Measurements from ENCODE around the gene MAP3K10. TPM values are rescaled to one million over a fixed set of nuclear protein-coding genes. Genes with fewer than 3 reads are reported as not detected.

Gene MAP3K10
- total and polyA plus RNA-seq, 2 of the 13 experiments (the other 11 are each of a cell fraction or from before 2014, with no cell fraction given): 3.4 to 5.0 TPM

GRCh38 chr19:40190891-40191835, at the start of gene MAP3K10 (continued):
- peak; percentile 17; the same call in 1 of the 2 replicates for TF ChIP-seq ZBED4 (CRISPR knock-in tag; IDR thresholded peaks at IDR 0.05; ENCODE audit: borderline replicate concordance)
- no peak for TF ChIP-seq ZNF713 (CRISPR knock-in tag; IDR thresholded peaks at IDR 0.05)
- TF ChIP-seq ATF6 (CRISPR knock-in tag; conservative IDR thresholded peaks at IDR 0.05): no peak
- TF ChIP-seq ZMYM4 (CRISPR knock-in tag; IDR thresholded peaks at IDR 0.05): no peak
- TF ChIP-seq HNF4G (IDR thresholded peaks at IDR 0.05; ENCODE audit: borderline replicate concordance, low read depth, low read length): peak; percentile 7; the same call in 1 of the 2 replicates
- no peak for TF ChIP-seq HNF4G (CRISPR knock-in tag; IDR thresholded peaks at IDR 0.05; ENCODE audit: borderline replicate concordance, low read depth)
- no peak for TF ChIP-seq MTA3 (CRISPR knock-in tag; IDR thresholded peaks at IDR 0.05)
- TF ChIP-seq ZBTB39 (CRISPR knock-in tag; IDR thresholded peaks at IDR 0.05): no peak
- no peak for TF ChIP-seq ZNF83 (CRISPR knock-in tag; IDR thresholded peaks at IDR 0.05; ENCODE audit: borderline replicate concordance)
- no peak for TF ChIP-seq SNAPC4 (CRISPR knock-in tag; IDR thresholded peaks at IDR 0.05)
- TF ChIP-seq NFE2L2 (IDR thresholded peaks at IDR 0.05; ENCODE audit: low read length): no peak
- TF ChIP-seq KDM5B (CRISPR knock-in tag; IDR thresholded peaks at IDR 0.05; ENCODE audit: borderline replicate concordance): peak; percentile 87; the same call in 1 of the 2 replicates
- TF ChIP-seq ZNF678 (CRISPR knock-in tag; IDR thresholded peaks at IDR 0.05): no peak
- TF ChIP-seq ZFAT (CRISPR knock-in tag; conservative IDR thresholded peaks at IDR 0.05): no peak
- TF ChIP-seq IRX3 (CRISPR knock-in tag; IDR thresholded peaks at IDR 0.05; ENCODE audit: borderline replicate concordance, low read depth): no peak

Measured in HepG2 (cell line).